Muscle layer of duodenum (tissue), 2 donors: ENCODE data around the gene GP2.

ENCODE experiments used
- H3K27ac ChIP-seq: one replicate; pipeline ENCODE4 v1.7.0; 2013; ENCODE audit warnings: mild to moderate bottlenecking, low read length
- H3K27me3 ChIP-seq: one replicate; pipeline ENCODE4 v1.7.0; 2013; ENCODE audit warnings: low read depth, mild to moderate bottlenecking, control low read depth, low read length
- H3K36me3 ChIP-seq, 2 donors: one replicate each; pipeline ENCODE4 v1.7.0; 2013; ENCODE audit warnings: low read length in 2 of 2, control low read depth in 1 of 2, mild to moderate bottlenecking in 1 of 2; ENCODE audit not compliant: insufficient read depth in 2 of 2, control insufficient read depth in 1 of 2
- H3K4me1 ChIP-seq, 2 donors: one replicate each; pipeline ENCODE4 v1.7.0; 2013; ENCODE audit warnings: low read length in 2 of 2, mild to moderate bottlenecking in 2 of 2, control low read depth in 1 of 2, moderate library complexity in 1 of 2; ENCODE audit not compliant: insufficient read depth in 2 of 2, control insufficient read depth in 1 of 2
- H3K4me3 ChIP-seq, 2 donors: one replicate each; pipeline ENCODE4 v1.7.0; 2013; ENCODE audit warnings: low read length in 2 of 2, low read depth in 1 of 2, mild to moderate bottlenecking in 1 of 2
- H3K9me3 ChIP-seq, 2 donors: one replicate each; pipeline ENCODE4 v1.7.0; 2013; ENCODE audit warnings: low read length in 2 of 2, control low read depth in 1 of 2, mild to moderate bottlenecking in 1 of 2; ENCODE audit not compliant: control insufficient read depth in 1 of 2
- donor health status: healthy.

The GP2 gene

GRCh38 chr16:20327444-20328041 lies at the start of gene GP2:
TSS of gene GP2 (minus strand) at chr16:20327513. CDS start at chr16:20326431, 1,082 bp downstream.
- no peaks in the 10 kb centered on the region for H3K9me3 ChIP-seq
- no peaks in the 10 kb centered on the region for H3K27me3 ChIP-seq
- no peak within 1 kb of the TSS for H3K27ac ChIP-seq
- no peaks in the 10 kb centered on the region for H3K4me1 ChIP-seq
- H3K36me3 ChIP-seq: no peaks in the 10 kb centered on the region
- H3K4me3 ChIP-seq: no peak within 1 kb of the TSS

- H3K27ac ChIP-seq: no peak overlapping the region
- H3K36me3 ChIP-seq: no peaks in the 10 kb centered on the region
- no peaks in the 10 kb centered on the region for H3K27me3 ChIP-seq
- no peaks in the 10 kb centered on the region for H3K9me3 ChIP-seq
- no peaks in the 10 kb centered on the region for H3K4me1 ChIP-seq
- H3K4me3 ChIP-seq: no peak overlapping the region
Measured at GRCh38 chr16:20372701-20373100, 45.4 kb upstream of the GP2 start.

- no peaks in the 10 kb centered on the region for H3K27me3 ChIP-seq
- H3K4me3 ChIP-seq: no peak overlapping the region
- H3K4me1 ChIP-seq: no peaks in the 10 kb centered on the region
- no peaks in the 10 kb centered on the region for H3K36me3 ChIP-seq
- H3K27ac ChIP-seq: no peak overlapping the region
- H3K9me3 ChIP-seq: no peaks in the 10 kb centered on the region
Measured at GRCh38 chr16:20369452-20370054, 42.2 kb upstream of the GP2 start.

GRCh38 chr16:20364051-20364450 lies 36.7 kb upstream of the GP2 start:
- no peaks in the 10 kb centered on the region for H3K9me3 ChIP-seq
- H3K4me3 ChIP-seq: no peak overlapping the region
- H3K36me3 ChIP-seq: no peaks in the 10 kb centered on the region
- no peak overlapping the region for H3K27ac ChIP-seq
- H3K27me3 ChIP-seq: no peaks in the 10 kb centered on the region
- H3K4me1 ChIP-seq: no peaks in the 10 kb centered on the region

GRCh38 chr16:20363191-20363590 lies 35.9 kb upstream of the GP2 start:
- Histone ChIP-seq H3K4me1 (no peaks in the 10 kb centered on the region), H3K27me3 (no peaks in the 10 kb centered on the region), H3K27ac (no peak overlapping the region), H3K4me3 (no peak overlapping the region), H3K36me3 (no peaks in the 10 kb centered on the region), H3K9me3 (no peaks in the 10 kb centered on the region)

GRCh38 chr16:20359997-20360396 lies 32.7 kb upstream of the GP2 start:
- Histone ChIP-seq H3K27ac (no peak overlapping the region), H3K27me3 (no peaks in the 10 kb centered on the region), H3K4me3 (no peak overlapping the region), H3K4me1 (no peaks in the 10 kb centered on the region), H3K9me3 (no peaks in the 10 kb centered on the region), H3K36me3 (no peaks in the 10 kb centered on the region)

- Histone ChIP-seq H3K4me3 (no peak overlapping the region), H3K27me3 (no peaks in the 10 kb centered on the region), H3K9me3 (no peaks in the 10 kb centered on the region), H3K27ac (no peak overlapping the region), H3K4me1 (no peaks in the 10 kb centered on the region), H3K36me3 (no peaks in the 10 kb centered on the region)
Measured at GRCh38 chr16:20355114-20355782, 27.9 kb upstream of the GP2 start.

GRCh38 chr16:20353379-20353778 lies 26.1 kb upstream of the GP2 start:
- no peak overlapping the region for H3K27ac ChIP-seq
- no peaks in the 10 kb centered on the region for H3K36me3 ChIP-seq
- no peaks in the 10 kb centered on the region for H3K4me1 ChIP-seq
- H3K27me3 ChIP-seq: peaks cover 3% of the 10 kb centered on the region
- no peaks in the 10 kb centered on the region for H3K9me3 ChIP-seq
- H3K4me3 ChIP-seq: no peak overlapping the region

GRCh38 chr16:20352615-20353014 lies 25.3 kb upstream of the GP2 start, which contains the start of gene UMOD:
TSS of gene UMOD (minus strand) at chr16:20352715. CDS start at chr16:20350737, 1,978 bp downstream.
- Histone ChIP-seq H3K4me1 (no peaks in the 10 kb centered on the region), H3K36me3 (no peaks in the 10 kb centered on the region), H3K9me3 (no peaks in the 10 kb centered on the region), H3K4me3 (no peak within 1 kb of the TSS), H3K27me3 (peaks cover 3% of the 10 kb centered on the region), H3K27ac (no peak within 1 kb of the TSS)

GRCh38 chr16:20349615-20350014 lies 22.3 kb upstream of the GP2 start:
- no peaks in the 10 kb centered on the region for H3K36me3 ChIP-seq
- H3K4me1 ChIP-seq: no peaks in the 10 kb centered on the region
- H3K9me3 ChIP-seq: no peaks in the 10 kb centered on the region
- H3K27ac ChIP-seq: no peak overlapping the region
- H3K27me3 ChIP-seq: peaks cover 3% of the 10 kb centered on the region
- H3K4me3 ChIP-seq: no peak overlapping the region

GRCh38 chr16:20348365-20349185 lies 21.3 kb upstream of the GP2 start:
- H3K36me3 ChIP-seq: no peaks in the 10 kb centered on the region
- H3K27ac ChIP-seq: no peak overlapping the region
- H3K4me3 ChIP-seq: peak overlapping the region in 1 of 2 donors; percentile 37
- no peaks in the 10 kb centered on the region for H3K4me1 ChIP-seq
- no peaks in the 10 kb centered on the region for H3K9me3 ChIP-seq
- H3K27me3 ChIP-seq: peaks cover 3% of the 10 kb centered on the region
